ENCODE results near the gene MAP3K1.

- no peak for TF ChIP-seq POLR2AphosphoS5 (IDR thresholded peaks at IDR 0.05; ENCODE audit: insufficient read depth in 1 of 2, low read depth in 1 of 2)
- TF ChIP-seq CTCF (IDR thresholded peaks at IDR 0.05), result no peak
- TF ChIP-seq POLR2A (IDR thresholded peaks at IDR 0.05), result no peak
Measured at GRCh38 chr5:56934325-56934724, 119.0 kb downstream of the MAP3K1 start.

All from vagina (tissue), 2 donors.